ENCODE data around the gene P2RY11.

The P2RY11 gene

GRCh38 chr19:10141973-10142372, 30.5 kb downstream of the P2RY11 start:
- DNase-seq: no peak

GRCh38 chr19:10142701-10143375, 31.3 kb downstream of the P2RY11 start:
- DNase-seq: no peak

GRCh38 chr19:10143681-10144080, 32.2 kb downstream of the P2RY11 start:
- DNase-seq: no peak

- no peak for DNase-seq
These were observed 32.9 kb downstream of the P2RY11 start for GRCh38 chr19:10144361-10144760.

- no peak for DNase-seq
These were observed 33.5 kb downstream of the P2RY11 start for GRCh38 chr19:10145031-10145430.

- DNase-seq: no peak
These were observed 34.6 kb downstream of the P2RY11 start for GRCh38 chr19:10146142-10146541.

GRCh38 chr19:10149427-10149826, 37.9 kb downstream of the P2RY11 start:
- DNase-seq: no peak

GRCh38 chr19:10151521-10151920, 40.0 kb downstream of the P2RY11 start:
- no peak for DNase-seq

- no peak for DNase-seq
These were observed 40.6 kb downstream of the P2RY11 start for GRCh38 chr19:10152100-10152499.

- DNase-seq: no peak
These were observed 44.3 kb downstream of the P2RY11 start for GRCh38 chr19:10155839-10156238.

- DNase-seq: no peak
These were observed 46.6 kb downstream of the P2RY11 start for GRCh38 chr19:10158071-10158470.

GRCh38 chr19:10158485-10158884, 47.0 kb downstream of the P2RY11 start:
- no peak for DNase-seq

- no peak for DNase-seq
These were observed 48.1 kb downstream of the P2RY11 start for GRCh38 chr19:10159610-10160009.

GRCh38 chr19:10163536-10163935, 52.0 kb downstream of the P2RY11 start:
- DNase-seq: no peak
